Activated CD4-positive, alpha-beta T cell treated with anti-CD3 and anti-CD28 coated beads for 4 hours (primary cell): ENCODE data around the gene TSPAN7.

ENCODE experiments used
- DNase-seq, 2 donors: peaks; one replicate each; pipeline ENCODE4 v3.0.0-alpha.2; 2020

TSPAN7 gene, protein sequence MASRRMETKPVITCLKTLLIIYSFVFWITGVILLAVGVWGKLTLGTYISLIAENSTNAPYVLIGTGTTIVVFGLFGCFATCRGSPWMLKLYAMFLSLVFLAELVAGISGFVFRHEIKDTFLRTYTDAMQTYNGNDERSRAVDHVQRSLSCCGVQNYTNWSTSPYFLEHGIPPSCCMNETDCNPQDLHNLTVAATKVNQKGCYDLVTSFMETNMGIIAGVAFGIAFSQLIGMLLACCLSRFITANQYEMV

GRCh38 chrX:38561126-38561868 is at the start of gene TSPAN7:
TSS of gene TSPAN7 (plus strand) at chrX:38561542. CDS start at chrX:38561547, 5 bp downstream.
- peak; percentile 72 to 76 for DNase-seq

GRCh38 chrX:38513112-38513742 is 48.1 kb upstream of the TSPAN7 start:
- DNase-seq = no peak

- DNase-seq = no peak
Measured at GRCh38 chrX:38514016-38514854, 47.1 kb upstream of the TSPAN7 start.

DNA sequence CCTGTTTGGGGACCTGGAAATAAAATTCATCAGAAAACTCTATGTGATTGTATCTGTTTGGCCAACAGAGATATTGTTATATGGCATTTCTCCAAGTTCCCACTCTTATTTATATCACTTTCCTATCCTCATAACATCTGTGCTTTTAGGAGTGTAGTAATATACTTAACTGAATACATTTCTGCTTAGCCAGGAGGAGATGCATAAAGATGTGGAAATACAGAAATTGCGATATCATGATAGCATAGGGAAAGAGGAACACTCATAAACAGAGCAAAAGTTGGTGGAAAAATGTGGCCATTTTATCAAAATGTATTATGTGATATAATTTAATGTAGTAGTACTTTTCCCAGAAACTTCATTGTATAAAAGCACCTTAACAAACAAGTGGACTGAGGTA is 46.1 kb upstream of the TSPAN7 start:
- DNase-seq = no peak

DNA sequence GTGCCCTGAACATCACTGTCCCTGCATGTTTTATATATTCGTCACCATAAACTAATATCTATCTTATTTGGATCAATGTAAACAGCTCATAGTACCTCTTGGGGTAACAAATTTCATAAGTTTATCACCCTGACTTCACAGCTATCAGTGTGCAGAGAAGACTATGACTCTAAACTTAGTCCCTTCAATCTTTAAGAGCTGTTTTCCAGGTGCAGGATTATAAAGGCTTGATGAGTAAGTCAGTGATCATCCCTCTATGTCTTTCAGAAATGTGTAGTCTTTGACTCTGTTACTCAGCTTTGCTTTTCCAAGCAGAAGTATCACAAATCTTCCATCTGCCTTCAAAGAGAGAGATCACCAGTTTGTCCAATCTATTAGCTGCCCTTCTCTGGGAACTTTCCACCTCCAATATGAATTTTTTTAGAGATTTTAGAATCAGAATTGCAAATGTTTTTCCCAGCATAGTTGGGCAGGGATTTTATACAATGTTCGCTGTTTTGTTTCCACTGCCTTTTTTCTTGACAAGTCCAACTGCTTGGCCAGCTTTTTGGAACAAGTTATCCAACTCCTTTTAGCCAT is 45.1 kb upstream of the TSPAN7 start:
- no peak for DNase-seq

- no peak for DNase-seq
Measured at GRCh38 chrX:38519651-38520050, 41.7 kb upstream of the TSPAN7 start.

GRCh38 chrX:38538134-38538533 is 23.2 kb upstream of the TSPAN7 start:
- no peak for DNase-seq

DNA sequence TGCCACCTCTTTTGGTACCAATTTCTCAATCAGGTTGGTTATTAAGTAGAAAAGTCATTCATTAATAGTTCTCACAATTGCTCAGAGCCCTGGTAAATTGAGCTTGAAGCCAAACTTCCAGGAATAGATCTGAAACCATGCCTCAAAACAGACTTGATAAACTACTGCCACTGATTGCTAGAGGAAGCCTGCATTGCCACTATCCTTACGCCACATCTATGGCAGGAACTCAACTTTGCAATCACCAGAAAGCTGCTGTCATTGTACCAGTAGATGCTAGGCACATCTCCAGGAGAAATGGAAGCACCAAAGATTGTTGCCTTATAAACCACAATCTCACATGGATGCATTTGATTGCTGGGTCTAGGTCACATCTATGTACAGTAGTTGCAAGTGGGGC is 21.6 kb upstream of the TSPAN7 start:
- DNase-seq = no peak

- no peak for DNase-seq
Measured at GRCh38 chrX:38548508-38548907, 12.8 kb upstream of the TSPAN7 start.

- no peak for DNase-seq
Measured at GRCh38 chrX:38552721-38553120, 8.6 kb upstream of the TSPAN7 start.

DNA sequence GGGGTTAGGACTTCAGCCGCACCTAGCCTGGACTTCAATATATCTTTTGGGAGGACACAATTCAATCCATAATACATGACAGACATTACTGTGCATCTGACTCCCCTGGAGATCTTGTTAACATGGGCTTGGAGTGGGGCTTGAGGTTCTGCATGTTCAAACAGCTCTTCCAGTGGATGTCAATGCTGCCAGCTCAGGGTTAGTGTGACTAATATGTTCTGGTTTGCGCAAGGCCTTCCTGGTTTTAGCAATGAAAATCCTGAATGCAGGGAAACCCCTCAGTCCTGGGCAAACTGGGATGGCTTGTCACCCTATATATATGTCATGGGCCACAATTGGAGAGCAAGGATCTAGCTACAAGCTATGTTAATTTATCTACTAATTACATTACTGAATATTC is 2.7 kb upstream of the TSPAN7 start:
- no peak for DNase-seq

GRCh38 chrX:38560776-38561125 is 591 bp upstream of the TSPAN7 start:
- DNase-seq = no peak

GRCh38 chrX:38561951-38562719 is 793 bp downstream of the TSPAN7 start:
- peak; percentile 6 to 9 for DNase-seq

DNA sequence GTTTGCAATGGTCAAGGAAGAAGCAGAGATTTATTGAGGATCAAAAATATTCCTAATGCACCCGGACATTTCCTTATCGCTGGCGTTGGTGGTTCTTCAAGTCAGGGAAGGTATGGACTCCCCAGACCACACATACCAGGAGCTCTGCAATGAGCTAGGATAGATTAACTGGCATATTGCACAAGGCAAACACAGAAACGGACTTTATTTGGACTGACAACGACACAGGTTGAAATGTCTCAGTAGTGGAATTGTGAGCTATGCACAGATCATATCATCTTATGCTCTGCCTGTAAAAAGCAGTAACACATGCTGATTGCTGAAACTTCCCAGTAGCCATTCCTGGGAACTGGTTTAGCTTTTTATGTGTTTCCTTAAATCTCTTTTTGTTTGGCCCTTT is 1.7 kb downstream of the TSPAN7 start:
- DNase-seq = no peak

DNA sequence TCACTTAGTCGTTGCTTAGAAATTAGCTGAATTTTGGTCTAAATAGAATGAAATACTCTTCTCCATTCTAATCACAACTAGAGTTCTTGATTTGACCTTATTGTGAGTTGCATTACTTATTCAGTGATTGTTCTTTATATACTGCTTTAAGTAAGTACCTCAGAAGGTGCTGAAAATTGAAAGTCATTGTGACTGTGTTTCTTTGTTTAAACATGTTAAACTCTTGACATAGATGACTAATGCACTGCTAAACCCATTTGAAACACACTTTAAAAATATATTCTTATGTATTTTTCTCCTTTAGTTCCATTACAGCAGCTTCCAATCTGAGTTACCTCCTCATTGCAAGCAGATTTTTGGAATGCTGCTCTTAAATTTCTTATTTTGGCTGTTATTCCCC is 9.1 kb downstream of the TSPAN7 start:
- no peak for DNase-seq

DNA sequence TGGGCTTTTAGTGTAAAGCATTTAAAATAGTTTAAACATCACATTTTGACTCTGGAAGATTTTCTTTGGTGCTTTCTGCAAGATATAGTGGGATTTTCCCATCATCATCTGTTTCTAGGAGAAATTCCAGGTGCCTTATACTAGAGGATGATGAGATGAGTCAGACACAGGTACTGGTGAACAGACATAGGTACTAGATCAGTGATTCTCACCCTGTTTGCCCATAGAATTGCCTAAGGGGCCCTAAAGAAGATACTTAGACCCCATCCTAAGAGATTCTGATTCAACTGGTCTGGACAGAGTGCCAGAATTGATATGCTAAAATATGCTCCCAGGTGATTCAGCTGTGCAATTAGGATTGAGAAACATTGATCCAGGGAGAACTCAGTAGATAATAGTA is 9.7 kb downstream of the TSPAN7 start:
- DNase-seq = no peak

DNA sequence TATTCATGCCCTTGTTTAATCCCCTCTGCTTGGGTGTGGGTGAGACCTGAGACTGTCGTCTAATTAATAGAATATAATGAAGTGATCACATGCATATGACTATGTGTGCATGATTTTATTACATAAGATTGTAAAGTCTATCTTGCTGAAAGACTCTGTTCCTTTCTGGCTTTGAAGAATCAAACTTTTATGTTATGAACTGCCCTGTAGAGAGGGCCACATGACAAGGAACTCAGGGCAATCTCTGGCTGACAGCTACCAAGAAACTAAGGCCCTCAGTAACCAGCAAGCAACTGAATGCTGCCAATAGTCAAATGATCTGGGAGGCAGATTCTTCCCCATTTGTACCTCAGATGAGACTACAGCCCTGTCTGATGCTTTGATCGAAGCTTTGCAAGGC is 13.5 kb downstream of the TSPAN7 start:
- DNase-seq = no peak

- DNase-seq = no peak
Measured at GRCh38 chrX:38575888-38576287, 14.5 kb downstream of the TSPAN7 start.

GRCh38 chrX:38577738-38578137 is 16.4 kb downstream of the TSPAN7 start:
- DNase-seq = no peak

GRCh38 chrX:38578167-38578566 is 16.8 kb downstream of the TSPAN7 start:
- DNase-seq = no peak

- DNase-seq = no peak
Measured at GRCh38 chrX:38583181-38583580, 21.8 kb downstream of the TSPAN7 start.

DNA sequence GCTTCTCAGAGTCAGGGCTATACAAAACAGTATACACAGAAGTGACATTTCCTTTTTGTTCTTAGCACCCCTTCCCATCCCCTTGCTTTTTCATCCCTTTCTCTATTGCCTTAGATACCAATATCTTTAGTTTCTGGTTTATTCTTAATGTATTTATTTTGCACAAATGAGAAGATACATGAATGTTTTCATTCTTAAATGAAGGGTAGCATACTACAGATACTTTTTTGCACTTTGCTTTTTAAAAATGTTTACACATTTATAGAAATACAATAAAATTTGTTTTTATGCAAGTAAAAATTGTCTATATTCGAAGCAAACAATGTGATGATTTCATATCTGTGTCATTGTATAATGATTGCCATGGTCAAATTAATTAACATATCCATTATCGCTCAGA is 33.1 kb downstream of the TSPAN7 start:
- no peak for DNase-seq
